Measurements from ENCODE around the gene CLSTN2.

GRCh38 chr3:140311428-140311827 lies 376.4 kb downstream of the CLSTN2 start:
- TF ChIP-seq CTCF (conservative IDR thresholded peaks at IDR 0.05 in 1 of 2, IDR thresholded peaks at IDR 0.05 in 1 of 2; ENCODE audit: extremely low read depth in 1 of 2, insufficient read depth in 1 of 2, low read depth in 1 of 2, low read length in 2 of 2): no peak
- TF ChIP-seq EZH2 (IDR thresholded peaks at IDR 0.05; ENCODE audit: borderline replicate concordance, low read length): no peak
